Right lobe of liver (tissue), 4 donors: ENCODE data around the gene OR10H5.

Experiments used
- CTCF ChIP-seq, 4 donors: fragments of 200-600 bp in 3 of 4; fragments of 450-650 bp in 1 of 4; IDR thresholded peaks; one replicate each; pipeline versions ENCODE4 v1.5.1 to v1.8.0; 2016 to 2022; ENCODE audit warnings: antibody characterized with exemption in 4 of 4, mild to moderate bottlenecking in 2 of 4
- POLR2A ChIP-seq: fragments of 450-650 bp; IDR thresholded peaks from one replicate; pipeline ENCODE4 v1.6.1; 2017; ENCODE audit warnings: antibody characterized with exemption, mild to moderate bottlenecking
- donor health status: DM: no; HTN: no; CAD: no.
- donor health status: DM: no; HTN: no; CAD: no.
- donor health status: DM: no; HTN: yes; CAD: no.

- TF ChIP-seq CTCF (IDR thresholded peaks at IDR 0.05) (no peak), POLR2A (no peak)
These were observed 1.3 kb downstream of the OR10H5 start for GRCh38 chr19:15788594-15789270.
